Loucy (cell line): Measurements from ENCODE around the gene NRCAM.

Source experiments
- EZH2phosphoT487 ChIP-seq: fragments of 200-600 bp; IDR thresholded peaks from 2 replicates; pipeline ENCODE4 v1.6.1; 2018; ENCODE audit warnings: antibody characterized with exemption, mild to moderate bottlenecking, moderate library complexity, borderline replicate concordance
- TF ChIP-seq, protein P1 (sequence below): fragments of 200-600 bp; sonication (generic); conservative IDR thresholded peaks from 2 replicates; pipeline ENCODE4 v1.5.1; 2014; ENCODE audit warnings: mild to moderate bottlenecking, antibody characterized with exemption, low read length

GRCh38 chr7:108245523-108246226 lies 210.6 kb downstream of the NRCAM start:
- TF ChIP-seq, protein P1, sequence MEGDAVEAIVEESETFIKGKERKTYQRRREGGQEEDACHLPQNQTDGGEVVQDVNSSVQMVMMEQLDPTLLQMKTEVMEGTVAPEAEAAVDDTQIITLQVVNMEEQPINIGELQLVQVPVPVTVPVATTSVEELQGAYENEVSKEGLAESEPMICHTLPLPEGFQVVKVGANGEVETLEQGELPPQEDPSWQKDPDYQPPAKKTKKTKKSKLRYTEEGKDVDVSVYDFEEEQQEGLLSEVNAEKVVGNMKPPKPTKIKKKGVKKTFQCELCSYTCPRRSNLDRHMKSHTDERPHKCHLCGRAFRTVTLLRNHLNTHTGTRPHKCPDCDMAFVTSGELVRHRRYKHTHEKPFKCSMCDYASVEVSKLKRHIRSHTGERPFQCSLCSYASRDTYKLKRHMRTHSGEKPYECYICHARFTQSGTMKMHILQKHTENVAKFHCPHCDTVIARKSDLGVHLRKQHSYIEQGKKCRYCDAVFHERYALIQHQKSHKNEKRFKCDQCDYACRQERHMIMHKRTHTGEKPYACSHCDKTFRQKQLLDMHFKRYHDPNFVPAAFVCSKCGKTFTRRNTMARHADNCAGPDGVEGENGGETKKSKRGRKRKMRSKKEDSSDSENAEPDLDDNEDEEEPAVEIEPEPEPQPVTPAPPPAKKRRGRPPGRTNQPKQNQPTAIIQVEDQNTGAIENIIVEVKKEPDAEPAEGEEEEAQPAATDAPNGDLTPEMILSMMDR: no peak
- no peak for TF ChIP-seq EZH2phosphoT487
